ENCODE results near the gene PRMT1.

DNA sequence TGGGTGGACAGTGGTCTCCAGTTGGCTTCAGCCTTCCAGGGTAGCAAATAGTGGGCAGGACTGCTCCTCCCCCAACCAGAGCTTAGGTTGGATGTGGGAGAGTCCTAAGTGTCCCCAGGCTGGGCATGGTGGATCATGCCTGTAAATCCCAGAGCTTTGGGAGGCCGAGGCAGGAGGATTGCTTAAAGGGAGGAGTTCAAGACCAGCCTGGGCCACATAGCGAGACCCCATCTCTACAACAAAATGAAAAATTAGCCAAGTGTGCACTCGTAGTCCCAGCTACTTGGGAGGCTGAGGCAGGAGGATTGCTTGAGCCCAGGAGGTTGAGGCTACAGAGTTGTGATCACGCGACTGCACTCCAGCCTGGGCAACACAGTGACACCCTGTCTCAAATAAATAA is 44.5 kb upstream of the PRMT1 start:
- TF ChIP-seq, protein P1, sequence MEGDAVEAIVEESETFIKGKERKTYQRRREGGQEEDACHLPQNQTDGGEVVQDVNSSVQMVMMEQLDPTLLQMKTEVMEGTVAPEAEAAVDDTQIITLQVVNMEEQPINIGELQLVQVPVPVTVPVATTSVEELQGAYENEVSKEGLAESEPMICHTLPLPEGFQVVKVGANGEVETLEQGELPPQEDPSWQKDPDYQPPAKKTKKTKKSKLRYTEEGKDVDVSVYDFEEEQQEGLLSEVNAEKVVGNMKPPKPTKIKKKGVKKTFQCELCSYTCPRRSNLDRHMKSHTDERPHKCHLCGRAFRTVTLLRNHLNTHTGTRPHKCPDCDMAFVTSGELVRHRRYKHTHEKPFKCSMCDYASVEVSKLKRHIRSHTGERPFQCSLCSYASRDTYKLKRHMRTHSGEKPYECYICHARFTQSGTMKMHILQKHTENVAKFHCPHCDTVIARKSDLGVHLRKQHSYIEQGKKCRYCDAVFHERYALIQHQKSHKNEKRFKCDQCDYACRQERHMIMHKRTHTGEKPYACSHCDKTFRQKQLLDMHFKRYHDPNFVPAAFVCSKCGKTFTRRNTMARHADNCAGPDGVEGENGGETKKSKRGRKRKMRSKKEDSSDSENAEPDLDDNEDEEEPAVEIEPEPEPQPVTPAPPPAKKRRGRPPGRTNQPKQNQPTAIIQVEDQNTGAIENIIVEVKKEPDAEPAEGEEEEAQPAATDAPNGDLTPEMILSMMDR (CRISPR knock-in tag; IDR thresholded peaks at IDR 0.05) = no peak
- TF ChIP-seq, protein P2, sequence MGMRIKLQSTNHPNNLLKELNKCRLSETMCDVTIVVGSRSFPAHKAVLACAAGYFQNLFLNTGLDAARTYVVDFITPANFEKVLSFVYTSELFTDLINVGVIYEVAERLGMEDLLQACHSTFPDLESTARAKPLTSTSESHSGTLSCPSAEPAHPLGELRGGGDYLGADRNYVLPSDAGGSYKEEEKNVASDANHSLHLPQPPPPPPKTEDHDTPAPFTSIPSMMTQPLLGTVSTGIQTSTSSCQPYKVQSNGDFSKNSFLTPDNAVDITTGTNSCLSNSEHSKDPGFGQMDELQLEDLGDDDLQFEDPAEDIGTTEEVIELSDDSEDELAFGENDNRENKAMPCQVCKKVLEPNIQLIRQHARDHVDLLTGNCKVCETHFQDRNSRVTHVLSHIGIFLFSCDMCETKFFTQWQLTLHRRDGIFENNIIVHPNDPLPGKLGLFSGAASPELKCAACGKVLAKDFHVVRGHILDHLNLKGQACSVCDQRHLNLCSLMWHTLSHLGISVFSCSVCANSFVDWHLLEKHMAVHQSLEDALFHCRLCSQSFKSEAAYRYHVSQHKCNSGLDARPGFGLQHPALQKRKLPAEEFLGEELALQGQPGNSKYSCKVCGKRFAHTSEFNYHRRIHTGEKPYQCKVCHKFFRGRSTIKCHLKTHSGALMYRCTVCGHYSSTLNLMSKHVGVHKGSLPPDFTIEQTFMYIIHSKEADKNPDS (CRISPR knock-in tag; IDR thresholded peaks at IDR 0.05) = no peak
- TF ChIP-seq, protein P3, sequence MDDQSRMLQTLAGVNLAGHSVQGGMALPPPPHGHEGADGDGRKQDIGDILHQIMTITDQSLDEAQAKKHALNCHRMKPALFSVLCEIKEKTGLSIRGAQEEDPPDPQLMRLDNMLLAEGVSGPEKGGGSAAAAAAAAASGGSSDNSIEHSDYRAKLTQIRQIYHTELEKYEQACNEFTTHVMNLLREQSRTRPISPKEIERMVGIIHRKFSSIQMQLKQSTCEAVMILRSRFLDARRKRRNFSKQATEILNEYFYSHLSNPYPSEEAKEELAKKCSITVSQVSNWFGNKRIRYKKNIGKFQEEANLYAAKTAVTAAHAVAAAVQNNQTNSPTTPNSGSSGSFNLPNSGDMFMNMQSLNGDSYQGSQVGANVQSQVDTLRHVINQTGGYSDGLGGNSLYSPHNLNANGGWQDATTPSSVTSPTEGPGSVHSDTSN (CRISPR knock-in tag; IDR thresholded peaks at IDR 0.05; ENCODE audit: borderline replicate concordance) = no peak
- no peak for TF ChIP-seq NFIC (IDR thresholded peaks at IDR 0.05; ENCODE audit: low read length)
- no peak for TF ChIP-seq U2AF1 (optimal IDR thresholded peaks at IDR 0.05; ENCODE audit: low read depth, low read length)
- no peak for TF ChIP-seq IRX3 (CRISPR knock-in tag; IDR thresholded peaks at IDR 0.05; ENCODE audit: borderline replicate concordance, low read depth)
- TF ChIP-seq RFXAP (CRISPR knock-in tag; IDR thresholded peaks at IDR 0.05; ENCODE audit: borderline replicate concordance) = no peak
- no peak for TF ChIP-seq ZNF879 (CRISPR knock-in tag; IDR thresholded peaks at IDR 0.05)
- no peak for TF ChIP-seq POLR2A (IDR thresholded peaks at IDR 0.05; ENCODE audit: insufficient read depth in 1 of 2, low read depth in 2 of 2, low read length in 2 of 2)
- no peak for TF ChIP-seq MYC (CRISPR knock-in tag; IDR thresholded peaks at IDR 0.05; ENCODE audit: borderline replicate concordance)
- TF ChIP-seq TBX3 (IDR thresholded peaks at IDR 0.05; ENCODE audit: borderline replicate concordance) = no peak
- TF ChIP-seq ZNF768 (CRISPR knock-in tag; IDR thresholded peaks at IDR 0.05) = no peak

All from HepG2 (cell line).